CD14-positive monocyte (primary cell): ENCODE results near the gene UVRAG. TPM values are rescaled to one million over a fixed set of nuclear protein-coding genes. Genes with fewer than 3 reads are reported as not detected.

Experiments
- DNase-seq, 3 donors: peaks; one replicate each; pipeline ENCODE4 v3.0.0-alpha.2; 2011 to 2022
- H2AFZ ChIP-seq: 2 replicates; pipeline ENCODE4 v1.6.0; 2012; ENCODE audit warnings: mild to moderate bottlenecking, low read depth, low read length, inconsistent platforms; ENCODE audit not compliant: insufficient read depth, poor library complexity, severe bottlenecking
- H3K27ac ChIP-seq, 2 donors: 1 replicate in 1 of 2; 2 replicates in 1 of 2; pipeline ENCODE4 v1.5.1; 2012 to 2013; ENCODE audit warnings: low read length in 2 of 2, control low read depth in 1 of 2, inconsistent platforms in 1 of 2, low read depth in 1 of 2, mild to moderate bottlenecking in 1 of 2
- H3K27me3 ChIP-seq, 2 donors: one replicate each; pipeline versions ENCODE4 v1.6.0 to v1.6.1; 2011 to 2013; ENCODE audit warnings: low read length in 2 of 2; ENCODE audit not compliant: control insufficient read depth in 2 of 2, insufficient read depth in 2 of 2
- H3K36me3 ChIP-seq, 2 donors: replicated peaks in 1 of 2; 1 replicate in 1 of 2; 2 replicates in 1 of 2; pipeline versions ENCODE4 v1.5.1 to v1.6.1; 2012 to 2013; ENCODE audit warnings: low read length in 2 of 2, control low read depth in 1 of 2, inconsistent platforms in 1 of 2, mild to moderate bottlenecking in 1 of 2; ENCODE audit not compliant: insufficient read depth in 2 of 2, control insufficient read depth in 1 of 2
- H3K4me1 ChIP-seq, 2 donors: 1 replicate in 1 of 2; 2 replicates in 1 of 2; pipeline versions ENCODE4 v1.5.1 to v1.6.1; 2012 to 2013; ENCODE audit warnings: low read length in 2 of 2, control low read depth in 1 of 2, inconsistent platforms in 1 of 2, mild to moderate bottlenecking in 1 of 2, moderate library complexity in 1 of 2; ENCODE audit not compliant: insufficient read depth in 2 of 2, control insufficient read depth in 1 of 2
- H3K4me2 ChIP-seq: replicated peaks from 2 replicates; pipeline ENCODE3; 2012; ENCODE audit warnings: low read length, moderate library complexity, mild to moderate bottlenecking; ENCODE audit not compliant: poor library complexity, severe bottlenecking; ENCODE audit errors: extremely low read depth
- H3K4me3 ChIP-seq, 3 experiments: fragments of 200-600 bp in 1 of 3; sonication (generic) in 1 of 3; replicated peaks in 1 of 3; 1 replicate in 2 of 3; 2 replicates in 1 of 3; pipeline ENCODE4 v1.5.1; 2011 to 2013; ENCODE audit warnings: low read length in 3 of 3, mild to moderate bottlenecking in 3 of 3, control low read depth in 2 of 3, low read depth in 2 of 3, inconsistent platforms in 1 of 3, moderate library complexity in 1 of 3
- H3K79me2 ChIP-seq: 2 replicates; pipeline ENCODE4 v1.6.0; 2012; ENCODE audit warnings: mild to moderate bottlenecking, control low read depth, inconsistent platforms, low read length, moderate library complexity; ENCODE audit not compliant: insufficient read depth
- H3K9ac ChIP-seq: 2 replicates; pipeline ENCODE4 v1.6.0; 2017; ENCODE audit warnings: low read length, mild to moderate bottlenecking; ENCODE audit not compliant: insufficient read depth, poor library complexity, severe bottlenecking
- H3K9me3 ChIP-seq, 2 donors: replicated peaks in 1 of 2; 1 replicate in 1 of 2; 2 replicates in 1 of 2; pipeline versions ENCODE4 v1.5.1 to v1.6.1; 2012 to 2013; ENCODE audit warnings: low read length in 2 of 2, control low read depth in 1 of 2; ENCODE audit not compliant: control insufficient read depth in 1 of 2, insufficient read depth in 1 of 2
- H4K20me1 ChIP-seq: 2 replicates; pipeline ENCODE4 v1.6.0; 2012; ENCODE audit warnings: mild to moderate bottlenecking, low read length, control low read depth, moderate library complexity; ENCODE audit not compliant: insufficient read depth
- H3K27ac Mint-ChIP-seq, 7 donors: one replicate each; pipeline ENCODE4 v1.8.0; 2020; ENCODE audit warnings: mild to moderate bottlenecking in 7 of 7, mixed read lengths in 7 of 7, moderate library complexity in 6 of 7, inconsistent platforms in 2 of 7
- H3K27me3 Mint-ChIP-seq, 3 donors: one replicate each; pipeline ENCODE4 v1.8.0; 2021 to 2022; ENCODE audit warnings: low read depth in 3 of 3, mild to moderate bottlenecking in 3 of 3, mixed read lengths in 3 of 3, moderate library complexity in 3 of 3, inconsistent platforms in 1 of 3
- H3K36me3 Mint-ChIP-seq, 2 donors: one replicate each; pipeline ENCODE4 v1.8.0; 2020; ENCODE audit warnings: mixed read lengths in 2 of 2, inconsistent platforms in 1 of 2, mild to moderate bottlenecking in 1 of 2
- H3K4me1 Mint-ChIP-seq: one replicate; pipeline ENCODE4 v1.8.0; 2020; ENCODE audit warnings: mild to moderate bottlenecking, mixed read lengths
- H3K4me3 Mint-ChIP-seq, 2 donors: one replicate each; pipeline ENCODE4 v1.8.0; 2020; ENCODE audit warnings: mild to moderate bottlenecking in 2 of 2, mixed read lengths in 2 of 2, moderate library complexity in 1 of 2
- H3K9me3 Mint-ChIP-seq, 7 donors: one replicate each; pipeline ENCODE4 v1.8.0; 2020 to 2022; ENCODE audit warnings: mixed read lengths in 7 of 7, mild to moderate bottlenecking in 6 of 7, moderate library complexity in 6 of 7, inconsistent platforms in 2 of 7
- CTCF ChIP-seq: fragments of 200-600 bp; IDR thresholded peaks from one replicate; pipeline ENCODE4 v1.8.0; 2022; ENCODE audit warnings: antibody characterized with exemption, mild to moderate bottlenecking
- WGBS: methylation state at CpG from one replicate; pipeline ENCODE4 v1.1.5; 2013; ENCODE audit warnings: missing lambda C conversion rate; ENCODE audit not compliant: insufficient coverage; 5-methylcytosine and 5-hydroxymethylcytosine counted together
- intact Hi-C, 2 donors: fragments of 100-400 bp; cut with micrococcal nuclease; formaldehyde crosslinking; loops; one replicate each; pipeline versions ENCODE4 v1.15.0 to v1.15.1; 2023
- polyA plus RNA-seq, 3 donors: library from polyadenylated mRNA; depleted of rRNA in 1 of 3; unstranded in 2 of 3; stranded (reverse) in 1 of 3; fragments of 300-500 nt in 2 of 3; fragments of >200 nt in 1 of 3; fragmentation: Illumina TruSeq in 2 of 3; gene quantifications; 1 replicate in 2 of 3; 2 replicates in 1 of 3; pipeline ENCODE4 v1.2.3, GENCODE V29; 2012 to 2021

Gene UVRAG
- polyA plus RNA-seq, 3 donors: 13.7 to 20.5 (median 20.0) TPM

- Histone ChIP-seq H2AFZ (no peak overlapping the region), H4K20me1 (peaks cover 57% of the 10 kb centered on the region), H3K79me2 (peaks cover 99% of the 10 kb centered on the region), H3K4me1 (peaks cover 21 to 30% of the 10 kb centered on the region in 2 donors), H3K4me2 (no peak overlapping the region), H3K4me3 (no peak overlapping the region), H3K36me3 (peaks cover 4 to 31% of the 10 kb centered on the region in 2 donors), H3K27me3 (no peaks in the 10 kb centered on the region), H3K9me3 (no peaks in the 10 kb centered on the region), H3K9ac (no peak overlapping the region), H3K27ac (peak overlapping the region in 1 of 2 donors; percentile 11)
- H3K27me3 Mint-ChIP-seq: no peaks in the 10 kb centered on the region
- H3K4me3 Mint-ChIP-seq: no peak overlapping the region
- H3K9me3 Mint-ChIP-seq: no peaks in the 10 kb centered on the region
- H3K27ac Mint-ChIP-seq: no peak overlapping the region
- peaks cover 45% of the 10 kb centered on the region for H3K4me1 Mint-ChIP-seq
- DNase-seq: no peak
- no peak for TF ChIP-seq CTCF
- intact Hi-C loops: no loop called here
- 85% methylated on average over 4 of the region's 6 CpGs for WGBS
- peaks cover 9 to 13% of the 10 kb centered on the region in 2 donors for H3K36me3 Mint-ChIP-seq
These were observed 17.0 kb downstream of the UVRAG start for GRCh38 chr11:75831915-75832502.

GRCh38 chr11:75834728-75835127 is 19.7 kb downstream of the UVRAG start:
- H3K9me3 ChIP-seq: no peaks in the 10 kb centered on the region
- no CpG with 5 or more reads among the region's 3 CpGs for WGBS
- no peak for TF ChIP-seq CTCF
- H3K9ac ChIP-seq: no peak overlapping the region
- intact Hi-C loops: no loop called here
- Mint-ChIP-seq H3K4me1 (peaks cover 47% of the 10 kb centered on the region), H3K27ac (peak overlapping the region in 5 of 7 donors; percentile 25 to 70 (median 40)), H3K27me3 (no peaks in the 10 kb centered on the region), H3K9me3 (no peaks in the 10 kb centered on the region), H3K4me3 (no peak overlapping the region), H3K36me3 (peaks cover 16 to 28% of the 10 kb centered on the region in 2 donors)
- peaks cover 21 to 30% of the 10 kb centered on the region in 2 donors for H3K4me1 ChIP-seq
- H3K4me2 ChIP-seq: no peak overlapping the region
- H3K4me3 ChIP-seq: no peak overlapping the region
- DNase-seq: no peak
- H4K20me1 ChIP-seq: peaks cover 71% of the 10 kb centered on the region
- peaks cover 6 to 38% of the 10 kb centered on the region in 2 donors for H3K36me3 ChIP-seq
- no peak overlapping the region for H3K27ac ChIP-seq
- H3K27me3 ChIP-seq: no peaks in the 10 kb centered on the region
- H2AFZ ChIP-seq: no peak overlapping the region
- peaks cover 99% of the 10 kb centered on the region for H3K79me2 ChIP-seq
